WTC11 (cell line): ENCODE measurements around the gene SUPT5H.

ENCODE experiments used
- CTCF ChIP-seq: fragments of 200-600 bp; IDR thresholded peaks from 2 replicates; pipeline ENCODE4 v1.8.0; 2022; ENCODE audit warnings: antibody characterized with exemption
- MAX ChIP-seq: sonication (generic); formaldehyde crosslinking; IDR thresholded peaks from 2 replicates; pipeline ENCODE4 v1.8.0; 2022; ENCODE audit warnings: mild to moderate bottlenecking, missing genetic modification reagents
- ZNF263 ChIP-seq: sonication (generic); formaldehyde crosslinking; IDR thresholded peaks from 2 replicates; pipeline ENCODE4 v1.8.1; 2022; ENCODE audit warnings: low read depth, mild to moderate bottlenecking, moderate library complexity, missing genetic modification reagents
- TF ChIP-seq, protein P1 (sequence below): sonication (generic); formaldehyde crosslinking; IDR thresholded peaks from 2 replicates; pipeline ENCODE4 v1.8.1; 2023; ENCODE audit warnings: mild to moderate bottlenecking, missing genetic modification reagents
- TF ChIP-seq, protein P2 (sequence below): sonication (generic); formaldehyde crosslinking; IDR thresholded peaks from 2 replicates; pipeline ENCODE4 v1.8.1; 2022; ENCODE audit warnings: low read depth, missing genetic modification reagents, borderline replicate concordance

GRCh38 chr19:39444598-39445195, 685 bp upstream of the SUPT5H start:
- TF ChIP-seq MAX (CRISPR knock-in tag) (no peak), ZNF263 (no peak), CTCF (no peak)
- TF ChIP-seq, protein P1, sequence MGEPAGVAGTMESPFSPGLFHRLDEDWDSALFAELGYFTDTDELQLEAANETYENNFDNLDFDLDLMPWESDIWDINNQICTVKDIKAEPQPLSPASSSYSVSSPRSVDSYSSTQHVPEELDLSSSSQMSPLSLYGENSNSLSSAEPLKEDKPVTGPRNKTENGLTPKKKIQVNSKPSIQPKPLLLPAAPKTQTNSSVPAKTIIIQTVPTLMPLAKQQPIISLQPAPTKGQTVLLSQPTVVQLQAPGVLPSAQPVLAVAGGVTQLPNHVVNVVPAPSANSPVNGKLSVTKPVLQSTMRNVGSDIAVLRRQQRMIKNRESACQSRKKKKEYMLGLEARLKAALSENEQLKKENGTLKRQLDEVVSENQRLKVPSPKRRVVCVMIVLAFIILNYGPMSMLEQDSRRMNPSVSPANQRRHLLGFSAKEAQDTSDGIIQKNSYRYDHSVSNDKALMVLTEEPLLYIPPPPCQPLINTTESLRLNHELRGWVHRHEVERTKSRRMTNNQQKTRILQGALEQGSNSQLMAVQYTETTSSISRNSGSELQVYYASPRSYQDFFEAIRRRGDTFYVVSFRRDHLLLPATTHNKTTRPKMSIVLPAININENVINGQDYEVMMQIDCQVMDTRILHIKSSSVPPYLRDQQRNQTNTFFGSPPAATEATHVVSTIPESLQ (CRISPR knock-in tag) = no peak
- TF ChIP-seq, protein P2, sequence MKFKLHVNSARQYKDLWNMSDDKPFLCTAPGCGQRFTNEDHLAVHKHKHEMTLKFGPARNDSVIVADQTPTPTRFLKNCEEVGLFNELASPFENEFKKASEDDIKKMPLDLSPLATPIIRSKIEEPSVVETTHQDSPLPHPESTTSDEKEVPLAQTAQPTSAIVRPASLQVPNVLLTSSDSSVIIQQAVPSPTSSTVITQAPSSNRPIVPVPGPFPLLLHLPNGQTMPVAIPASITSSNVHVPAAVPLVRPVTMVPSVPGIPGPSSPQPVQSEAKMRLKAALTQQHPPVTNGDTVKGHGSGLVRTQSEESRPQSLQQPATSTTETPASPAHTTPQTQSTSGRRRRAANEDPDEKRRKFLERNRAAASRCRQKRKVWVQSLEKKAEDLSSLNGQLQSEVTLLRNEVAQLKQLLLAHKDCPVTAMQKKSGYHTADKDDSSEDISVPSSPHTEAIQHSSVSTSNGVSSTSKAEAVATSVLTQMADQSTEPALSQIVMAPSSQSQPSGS (CRISPR knock-in tag) = no peak
